Astrocyte (in vitro differentiated cells and primary cell): ENCODE results near the gene GH1. TPM values are rescaled to one million over a fixed set of nuclear protein-coding genes. Genes with fewer than 3 reads are reported as not detected.

Source experiments
- DNase-seq: peaks from one replicate; pipeline ENCODE4 v3.0.0-alpha.2; 2010; ENCODE audit warnings: low read depth
- FAIRE-seq: peaks from 2 replicates; lab custom pipeline; 2011; peaks lifted over from hg19 to GRCh38; lab: Jason Lieb, UNC
- H2AFZ ChIP-seq: 2 replicates; pipeline ENCODE4 v1.6.0; 2012; ENCODE audit warnings: low read depth, low read length, inconsistent platforms
- H3K27ac ChIP-seq: 2 replicates; pipeline ENCODE4 v1.5.1; 2011; ENCODE audit warnings: low read depth, low read length, inconsistent platforms
- H3K27me3 ChIP-seq: 2 replicates; pipeline ENCODE4 v1.6.0; 2011; ENCODE audit warnings: low read length, inconsistent platforms; ENCODE audit not compliant: insufficient read depth
- H3K36me3 ChIP-seq: 2 replicates; pipeline ENCODE4 v1.5.1; 2011; ENCODE audit warnings: low read length, inconsistent platforms; ENCODE audit not compliant: insufficient read depth
- H3K4me1 ChIP-seq: 2 replicates; pipeline ENCODE4 v1.5.1; 2011; ENCODE audit warnings: low read length, inconsistent platforms; ENCODE audit not compliant: insufficient read depth
- H3K4me2 ChIP-seq: 2 replicates; pipeline ENCODE4 v1.6.0; 2012; ENCODE audit warnings: low read length, inconsistent platforms
- H3K4me3 ChIP-seq: 2 replicates; pipeline ENCODE4 v1.5.1; 2011; ENCODE audit warnings: low read depth, mild to moderate bottlenecking, low read length, inconsistent platforms; ENCODE audit not compliant: insufficient read depth
- H3K79me2 ChIP-seq: 2 replicates; pipeline ENCODE4 v1.6.0; 2012; ENCODE audit warnings: mild to moderate bottlenecking, low read length, inconsistent platforms; ENCODE audit not compliant: insufficient read depth
- H3K9ac ChIP-seq: 2 replicates; pipeline ENCODE4 v1.6.0; 2012; ENCODE audit warnings: mild to moderate bottlenecking, low read length, inconsistent platforms
- H3K9me3 ChIP-seq: 2 replicates; pipeline ENCODE4 v1.5.1; 2012; ENCODE audit warnings: low read depth, mild to moderate bottlenecking, low read length, inconsistent platforms; ENCODE audit not compliant: insufficient read depth
- H4K20me1 ChIP-seq: 2 replicates; pipeline ENCODE4 v1.6.0; 2012; ENCODE audit warnings: low read length, inconsistent platforms; ENCODE audit not compliant: insufficient read depth
- H3K27ac Mint-ChIP-seq: one replicate; pipeline ENCODE4 v1.8.0; 2021; ENCODE audit warnings: mild to moderate bottlenecking, mixed read lengths; ENCODE audit not compliant: unreplicated experiment
- H3K27me3 Mint-ChIP-seq: one replicate; pipeline ENCODE4 v1.8.0; 2021; ENCODE audit warnings: low read depth, mixed read lengths; ENCODE audit not compliant: unreplicated experiment
- H3K36me3 Mint-ChIP-seq: one replicate; pipeline ENCODE4 v1.8.0; 2021; ENCODE audit warnings: low read depth, mixed read lengths; ENCODE audit not compliant: unreplicated experiment
- H3K4me1 Mint-ChIP-seq: one replicate; pipeline ENCODE4 v1.8.0; 2021; ENCODE audit warnings: low read depth, mixed read lengths; ENCODE audit not compliant: unreplicated experiment
- H3K4me3 Mint-ChIP-seq: one replicate; pipeline ENCODE4 v1.8.0; 2021; ENCODE audit warnings: mild to moderate bottlenecking, moderate library complexity, mixed read lengths; ENCODE audit not compliant: unreplicated experiment
- H3K9me3 Mint-ChIP-seq: one replicate; pipeline ENCODE4 v1.8.0; 2021; ENCODE audit warnings: mild to moderate bottlenecking, mixed read lengths; ENCODE audit not compliant: unreplicated experiment
- CTCF ChIP-seq: IDR thresholded peaks from 2 replicates; pipeline ENCODE4 v1.5.1; 2011; ENCODE audit warnings: low read depth, mild to moderate bottlenecking, inconsistent platforms, low read length, moderate library complexity; ENCODE audit not compliant: insufficient read depth
- EZH2 ChIP-seq: IDR thresholded peaks from 2 replicates; pipeline ENCODE4 v1.6.1; 2012; ENCODE audit warnings: mild to moderate bottlenecking, low read length, inconsistent platforms; ENCODE audit not compliant: insufficient read depth
- total RNA-seq: library from RNA; stranded (reverse); gene quantifications from 2 replicates; pipeline ENCODE4 v1.2.1, GENCODE V29; 2021

The GH1 gene
- total RNA-seq, 1 donor from 2014 or later, result not detected

DNA sequence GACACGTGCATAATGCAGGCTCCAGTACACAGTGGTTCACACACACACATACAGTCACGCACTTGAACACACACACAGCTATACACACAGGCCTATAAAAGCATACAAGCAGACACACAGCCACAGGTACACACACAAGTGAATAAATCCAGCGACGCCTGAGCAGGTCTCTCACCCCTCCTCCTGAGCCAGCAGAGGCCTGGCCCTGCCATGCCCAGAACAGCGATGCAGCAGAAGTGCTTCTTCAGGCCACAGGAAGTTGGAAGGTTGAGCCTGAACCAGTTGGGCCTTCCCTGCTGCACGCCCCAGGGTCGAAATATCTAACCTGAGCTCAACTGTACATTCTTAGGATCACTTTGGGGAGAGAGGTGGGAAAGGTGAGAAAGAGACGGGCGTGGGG, 20.8 kb upstream of the GH1 start:
- no peak overlapping the region for H2AFZ ChIP-seq
- Mint-ChIP-seq H3K4me3 (no peak overlapping the region), H3K36me3 (no peaks in the 10 kb centered on the region), H3K27ac (peak overlapping the region; percentile 61), H3K9me3 (peaks cover 3% of the 10 kb centered on the region), H3K4me1 (no peaks in the 10 kb centered on the region), H3K27me3 (peaks cover 23% of the 10 kb centered on the region)
- no peaks in the 10 kb centered on the region for H3K9me3 ChIP-seq
- H3K36me3 ChIP-seq, result no peaks in the 10 kb centered on the region
- no peak overlapping the region for H3K9ac ChIP-seq
- no peaks in the 10 kb centered on the region for H4K20me1 ChIP-seq
- H3K27me3 ChIP-seq, result peaks cover 5% of the 10 kb centered on the region
- no peaks in the 10 kb centered on the region for H3K4me1 ChIP-seq
- FAIRE-seq (no peak), DNase-seq (no peak)
- no peak overlapping the region for H3K4me2 ChIP-seq
- H3K27ac ChIP-seq, result no peak overlapping the region
- no peak for TF ChIP-seq CTCF
- no peak for TF ChIP-seq EZH2
- H3K4me3 ChIP-seq, result no peak overlapping the region
- no peaks in the 10 kb centered on the region for H3K79me2 ChIP-seq

DNA sequence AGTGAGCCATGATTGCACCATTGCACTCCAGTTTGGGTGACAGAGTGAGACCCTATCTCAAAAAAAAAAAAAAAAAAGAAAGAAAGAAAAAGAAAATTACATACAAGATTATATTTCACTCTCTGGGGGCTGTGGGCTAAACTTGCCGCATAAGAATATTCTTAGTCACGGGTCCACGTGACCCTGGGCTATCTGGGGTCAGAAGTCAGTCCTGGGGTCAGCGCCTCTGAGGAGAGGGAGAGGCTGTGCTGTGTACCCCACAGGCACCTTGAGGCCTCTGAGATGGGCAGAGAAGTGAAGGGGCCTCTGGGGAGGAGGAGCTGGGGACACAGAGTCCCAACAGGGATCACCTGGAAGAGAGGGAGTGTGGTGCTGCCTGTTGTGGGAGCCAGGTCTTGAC, 19.3 kb upstream of the GH1 start:
- TF ChIP-seq EZH2 (no peak), CTCF (no peak)
- H3K36me3 Mint-ChIP-seq, result no peaks in the 10 kb centered on the region
- no peak overlapping the region for H3K4me3 Mint-ChIP-seq
- Histone ChIP-seq H3K4me3 (no peak overlapping the region), H3K4me1 (no peaks in the 10 kb centered on the region), H3K36me3 (no peaks in the 10 kb centered on the region), H3K9ac (no peak overlapping the region), H2AFZ (no peak overlapping the region), H3K9me3 (no peaks in the 10 kb centered on the region), H3K4me2 (no peak overlapping the region), H4K20me1 (no peaks in the 10 kb centered on the region), H3K27ac (no peak overlapping the region), H3K27me3 (peaks cover 5% of the 10 kb centered on the region), H3K79me2 (no peaks in the 10 kb centered on the region)
- H3K9me3 Mint-ChIP-seq, result peaks cover 2% of the 10 kb centered on the region
- no peaks in the 10 kb centered on the region for H3K4me1 Mint-ChIP-seq
- DNase-seq (no peak), FAIRE-seq (no peak)
- peaks cover 29% of the 10 kb centered on the region for H3K27me3 Mint-ChIP-seq
- no peak overlapping the region for H3K27ac Mint-ChIP-seq

GRCh38 chr17:63937319-63937718, 18.7 kb upstream of the GH1 start:
- peaks cover 5% of the 10 kb centered on the region for H3K27me3 ChIP-seq
- peaks cover 2% of the 10 kb centered on the region for H3K9me3 Mint-ChIP-seq
- no peak overlapping the region for H3K27ac Mint-ChIP-seq
- DNase-seq (no peak), FAIRE-seq (no peak)
- no peaks in the 10 kb centered on the region for H3K9me3 ChIP-seq
- H3K4me3 Mint-ChIP-seq, result no peak overlapping the region
- no peak overlapping the region for H3K4me3 ChIP-seq
- H3K27me3 Mint-ChIP-seq, result peaks cover 25% of the 10 kb centered on the region
- no peaks in the 10 kb centered on the region for H3K4me1 Mint-ChIP-seq
- no peaks in the 10 kb centered on the region for H3K36me3 Mint-ChIP-seq
- no peaks in the 10 kb centered on the region for H3K36me3 ChIP-seq
- H3K27ac ChIP-seq, result no peak overlapping the region
- H3K9ac ChIP-seq, result no peak overlapping the region
- no peak overlapping the region for H3K4me2 ChIP-seq
- H3K79me2 ChIP-seq, result no peaks in the 10 kb centered on the region
- no peak for TF ChIP-seq CTCF
- no peak for TF ChIP-seq EZH2
- no peaks in the 10 kb centered on the region for H3K4me1 ChIP-seq
- H4K20me1 ChIP-seq, result no peaks in the 10 kb centered on the region
- no peak overlapping the region for H2AFZ ChIP-seq
